Fibroblast of the aortic adventitia (primary cell): Measurements from ENCODE around the gene EHD1. TPM values are rescaled to one million over a fixed set of nuclear protein-coding genes. Genes with fewer than 3 reads are reported as not detected.

Experiments used
- DNase-seq: peaks from one replicate; pipeline ENCODE4 v3.0.0-alpha.2; 2010; ENCODE audit warnings: low read depth
- H3K4me3 ChIP-seq: 2 replicates; pipeline ENCODE4 v1.5.1; 2011; ENCODE audit warnings: low read depth, mild to moderate bottlenecking, control low read depth, low read length, moderate library complexity
- CTCF ChIP-seq: IDR thresholded peaks from 2 replicates; pipeline ENCODE4 v1.5.1; 2011; ENCODE audit warnings: mild to moderate bottlenecking, low read length, control low read depth, inconsistent platforms; ENCODE audit not compliant: insufficient read depth
- total RNA-seq: library from RNA; depleted of rRNA; stranded (reverse); fragments of >200 nt; gene quantifications from 2 replicates; pipeline ENCODE4 v1.2.3, GENCODE V29; 2012; ENCODE audit warnings: low replicate concordance

Gene EHD1
- total RNA-seq, 1 donor = 68.1 TPM

GRCh38 chr11:64921384-64921783 lies 43.0 kb upstream of the EHD1 start:
- DNase-seq = no peak
- no peak overlapping the region for H3K4me3 ChIP-seq
- TF ChIP-seq CTCF = no peak

DNA sequence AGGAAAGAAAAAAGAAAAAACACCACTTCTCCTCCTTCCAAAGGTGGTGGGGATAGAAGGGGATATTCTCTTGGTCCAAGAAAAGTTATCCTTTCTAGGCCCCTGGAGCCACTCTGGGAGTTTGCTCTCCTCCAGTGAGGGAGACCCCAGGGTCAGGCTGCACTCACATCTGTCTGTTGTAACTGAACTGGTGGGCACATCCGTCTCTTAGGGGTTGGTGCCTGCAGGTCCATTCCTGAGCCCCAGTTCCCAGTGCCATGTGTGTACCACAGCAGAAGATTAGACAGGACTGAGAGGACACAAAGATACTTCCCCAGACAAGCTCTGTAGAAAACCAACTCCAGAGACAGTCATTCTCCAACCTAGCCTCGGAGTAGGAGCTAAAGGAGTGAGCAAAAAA lies 41.7 kb upstream of the EHD1 start:
- no peak overlapping the region for H3K4me3 ChIP-seq
- TF ChIP-seq CTCF = no peak
- DNase-seq = no peak

- DNase-seq = no peak
- TF ChIP-seq CTCF = no peak
- no peak overlapping the region for H3K4me3 ChIP-seq
These were observed 41.2 kb upstream of the EHD1 start for GRCh38 chr11:64919627-64920026.

DNA sequence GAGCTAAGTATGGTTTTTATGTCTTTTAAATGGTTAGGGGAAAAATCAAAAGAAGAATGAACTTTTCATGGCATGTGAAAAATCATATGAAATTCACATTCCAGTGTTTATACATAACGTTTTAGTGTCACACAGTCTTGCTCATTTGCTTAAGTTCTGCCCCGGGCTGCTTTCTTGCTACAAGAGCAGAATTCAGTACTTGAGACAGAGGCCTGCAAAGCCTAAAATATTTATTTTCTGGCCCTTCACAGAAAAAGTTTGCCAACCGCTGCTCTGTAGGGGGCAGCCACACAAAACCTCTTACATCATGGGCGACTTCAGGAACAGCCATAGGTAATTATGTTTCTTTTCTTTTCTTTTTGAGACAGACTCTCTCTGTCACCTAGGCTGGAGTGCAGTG lies 39.6 kb upstream of the EHD1 start:
- peak; percentile 65 for DNase-seq

DNA sequence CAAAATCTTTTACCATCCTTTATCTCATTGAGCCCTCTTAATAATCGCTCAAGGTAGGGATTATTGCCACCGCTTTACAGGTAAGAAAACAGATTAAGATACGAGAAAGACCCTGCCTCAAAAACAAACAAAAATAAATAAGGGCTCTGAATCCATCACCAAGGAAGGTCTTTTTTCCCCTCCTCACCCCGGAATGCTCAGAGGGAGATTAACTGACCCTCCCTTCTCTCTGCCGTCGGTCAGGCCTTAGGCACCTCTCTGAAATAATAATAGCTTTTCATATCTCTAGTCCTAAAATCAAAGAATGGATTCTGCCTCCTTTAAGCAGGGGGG lies 39.2 kb upstream of the EHD1 start:
- no peak for TF ChIP-seq CTCF
- H3K4me3 ChIP-seq = peak overlapping the region; percentile 59
- no peak for DNase-seq

More for the DNA sequence above, 39.6 kb upstream of the EHD1 start:
- peak; percentile 26 for TF ChIP-seq CTCF
- peak overlapping the region; percentile 59 for H3K4me3 ChIP-seq

- peak; percentile 100 for DNase-seq
- no peak for TF ChIP-seq CTCF
- H3K4me3 ChIP-seq = peak within 1 kb of the TSS; percentile 99
These were observed 38.6 kb upstream of the EHD1 start, which contains the start of gene ATG2A for GRCh38 chr11:64916775-64917662. ATG2A (minus strand) TSS chr11:64917209; CDS start chr11:64917135, 74 bp downstream.
